A172 (cell line): ENCODE measurements around the gene MYO15B. TPM values are rescaled to one million over a fixed set of nuclear protein-coding genes. Genes with fewer than 3 reads are reported as not detected.

Experiments
- DNase-seq: peaks from one replicate; pipeline ENCODE4 v3.0.0-alpha.2; 2015; ENCODE audit warnings: low spot score
- total RNA-seq: library from RNA; depleted of rRNA; stranded (reverse); fragments of >200 nt; shearing (Covaris generic); gene quantifications from 2 replicates; pipeline ENCODE4 v1.2.3, GENCODE V29; 2014

The MYO15B gene
- total RNA-seq, 1 experiment from 2014 or later, result 7.1 TPM

DNA sequence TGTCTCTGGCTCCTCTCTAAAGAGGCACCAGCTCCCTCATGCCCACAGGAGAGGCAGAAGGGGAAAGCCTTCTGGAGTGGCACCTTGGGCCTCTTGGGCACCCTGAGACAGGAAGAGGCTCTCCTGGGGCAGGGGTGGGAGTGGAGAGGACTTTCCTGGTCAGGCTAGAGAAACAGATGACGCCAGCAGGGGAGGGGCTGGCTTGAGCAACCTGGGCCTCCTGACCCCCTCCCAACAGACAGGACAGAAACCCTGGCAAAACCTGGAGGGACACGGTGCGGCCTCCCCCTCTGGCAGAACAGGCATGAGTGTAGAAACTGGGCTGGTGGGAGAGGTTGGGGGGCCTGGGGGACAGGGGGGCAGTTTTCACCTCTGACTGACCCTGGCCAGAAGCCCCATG lies 51.7 kb downstream of the MYO15B start:
- no peak for DNase-seq

DNA sequence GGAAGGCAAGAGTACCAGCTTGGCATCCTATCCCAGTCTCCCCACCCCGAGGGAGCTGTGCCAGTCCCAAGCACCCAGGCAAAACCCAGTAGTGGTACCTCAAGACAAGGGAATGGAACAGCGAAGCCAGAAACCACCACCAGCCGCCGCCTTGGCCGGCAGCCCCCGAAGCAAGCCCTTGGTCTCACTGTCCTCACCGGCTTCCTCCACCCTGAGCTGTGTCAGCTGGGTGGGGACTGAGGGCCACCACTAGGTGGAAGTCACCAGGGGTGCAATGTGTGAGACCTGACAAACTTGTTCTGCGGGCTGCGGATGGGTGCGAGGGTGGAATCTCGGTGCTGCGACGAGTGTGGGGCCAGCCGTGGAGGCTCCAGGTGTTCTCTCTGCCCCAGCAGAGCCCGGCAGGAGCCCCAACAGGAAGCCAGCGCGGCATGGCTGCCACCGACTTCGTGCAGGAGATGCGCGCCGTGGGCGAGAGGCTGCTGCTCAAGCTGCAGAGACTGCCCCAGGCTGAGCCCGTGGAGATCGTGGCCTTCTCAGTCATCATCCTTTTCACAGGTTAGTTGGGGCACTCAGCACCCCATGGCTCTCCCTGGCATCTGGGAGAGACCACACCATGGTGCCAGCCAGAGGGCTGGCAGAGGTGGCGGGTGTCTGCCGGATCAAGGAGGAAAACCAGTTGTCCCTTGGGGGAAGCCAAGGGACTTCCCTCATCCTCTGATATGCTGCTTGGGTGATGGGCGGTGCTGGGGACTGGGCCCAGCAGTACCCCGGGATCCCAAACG lies 52.4 kb downstream of the MYO15B start:
- DNase-seq, result no peak

DNA sequence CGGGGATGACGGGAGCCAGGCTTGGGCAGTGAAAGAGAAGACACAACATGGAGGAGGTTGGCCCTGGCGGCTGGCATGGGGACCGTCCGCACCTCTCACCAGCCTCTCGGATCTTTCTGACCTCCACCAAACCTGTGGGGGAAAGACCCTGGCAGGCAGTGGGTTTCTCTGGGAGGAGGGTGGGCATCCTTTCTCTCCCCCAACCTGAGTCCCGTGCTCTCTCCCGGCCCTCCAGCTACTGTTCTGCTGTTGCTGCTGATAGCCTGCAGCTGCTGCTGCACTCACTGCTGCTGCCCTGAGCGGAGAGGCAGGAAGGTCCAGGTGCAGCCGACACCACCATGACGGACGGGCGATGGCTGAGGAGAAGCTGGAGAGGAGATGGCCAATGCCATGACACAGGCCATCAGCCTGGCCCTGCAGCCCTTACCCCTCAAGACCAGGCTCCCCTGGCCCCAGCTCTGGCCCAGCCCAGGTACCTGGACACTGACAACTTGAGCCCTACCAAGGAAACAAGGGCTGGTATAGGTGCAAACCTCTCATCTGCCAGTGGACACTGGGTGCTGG lies 53.0 kb downstream of the MYO15B start:
- DNase-seq, result no peak

DNA sequence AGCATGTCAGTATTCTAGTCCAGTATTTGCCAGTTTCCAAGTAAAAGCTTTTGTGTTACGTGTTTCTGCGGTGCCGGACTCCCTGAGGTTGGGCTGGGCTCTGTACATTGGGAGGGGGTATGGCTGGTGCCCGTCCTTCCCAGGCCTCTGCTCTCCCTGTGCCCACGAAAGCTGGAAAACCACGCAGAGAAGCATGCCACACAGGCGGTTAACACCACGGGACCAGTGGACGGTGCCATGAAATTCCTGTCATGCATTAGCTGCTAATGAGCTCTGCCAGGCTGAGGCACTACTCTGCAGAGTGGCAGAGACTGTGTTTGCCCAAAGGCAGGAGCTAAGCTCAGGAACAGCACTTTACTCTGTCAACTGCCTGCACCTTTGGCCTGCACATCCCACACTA lies 53.7 kb downstream of the MYO15B start:
- no peak for DNase-seq

DNA sequence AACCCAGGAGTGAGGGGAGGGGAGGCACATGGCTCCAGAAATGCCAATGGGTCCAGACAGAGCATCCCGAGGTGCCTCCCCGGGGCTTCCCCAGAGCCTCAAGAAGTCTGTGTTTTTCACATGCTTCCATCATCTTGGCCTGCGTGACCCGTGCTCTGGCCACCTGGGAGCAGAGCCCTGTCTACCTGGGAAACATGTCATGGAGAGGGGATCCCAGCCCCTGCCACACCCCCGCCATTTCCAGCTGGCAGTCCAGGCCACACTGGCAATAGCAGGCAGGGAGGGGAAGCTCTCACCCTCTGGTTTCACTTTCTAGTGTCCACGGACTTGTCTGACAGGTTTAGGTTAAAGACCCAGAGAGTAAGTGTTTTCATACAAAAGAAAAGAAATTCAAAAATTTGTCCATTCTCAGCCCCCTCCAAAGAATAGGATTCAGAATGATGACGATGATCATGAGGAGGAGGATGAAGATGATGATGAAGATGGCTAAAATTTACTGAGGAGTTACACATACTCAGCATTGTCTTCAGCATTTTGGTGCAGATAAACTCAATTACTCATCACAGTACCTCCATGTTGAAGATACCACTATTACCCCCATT lies 54.7 kb downstream of the MYO15B start:
- DNase-seq, result no peak

DNA sequence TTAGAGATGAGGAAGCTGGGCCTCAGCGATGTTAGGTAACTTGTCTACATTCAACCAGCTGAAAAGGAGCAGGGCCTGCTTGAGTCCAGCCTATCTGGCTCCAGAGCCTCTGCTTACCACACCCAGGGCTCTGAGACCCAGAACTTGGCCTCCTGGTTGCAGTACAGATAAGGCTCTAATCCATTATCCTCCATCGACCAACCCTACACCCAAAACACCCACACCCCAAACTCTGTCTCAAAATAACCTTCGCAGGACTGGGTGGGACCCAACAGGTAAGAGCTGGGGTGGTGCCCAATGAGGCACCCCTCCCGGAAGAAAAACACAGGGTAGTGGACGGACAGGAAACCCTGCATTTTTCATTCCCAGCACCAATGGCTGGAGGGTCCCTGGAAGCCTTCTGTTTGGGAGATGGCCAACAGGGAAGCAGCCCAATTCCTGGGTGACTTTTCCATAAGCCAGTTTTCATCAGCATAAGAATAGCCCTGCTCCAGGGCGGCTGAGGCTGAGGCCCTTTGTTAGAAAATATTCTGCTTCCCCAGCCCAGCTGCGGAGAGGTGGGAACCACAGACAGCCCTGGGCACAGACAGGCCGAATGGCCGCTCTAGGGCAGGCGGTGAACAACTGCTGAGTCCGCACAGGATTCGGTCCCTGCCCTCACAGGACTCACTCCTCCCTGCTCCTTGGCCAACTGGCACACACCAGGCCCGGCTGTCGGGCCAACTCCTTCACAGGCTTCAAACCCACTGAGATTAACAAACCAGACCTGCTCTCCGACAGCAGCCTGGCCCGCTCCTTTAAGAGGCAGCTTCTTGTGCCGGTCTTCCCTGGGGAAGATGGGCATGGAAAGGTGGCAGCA lies 55.4 kb downstream of the MYO15B start:
- no peak for DNase-seq

DNA sequence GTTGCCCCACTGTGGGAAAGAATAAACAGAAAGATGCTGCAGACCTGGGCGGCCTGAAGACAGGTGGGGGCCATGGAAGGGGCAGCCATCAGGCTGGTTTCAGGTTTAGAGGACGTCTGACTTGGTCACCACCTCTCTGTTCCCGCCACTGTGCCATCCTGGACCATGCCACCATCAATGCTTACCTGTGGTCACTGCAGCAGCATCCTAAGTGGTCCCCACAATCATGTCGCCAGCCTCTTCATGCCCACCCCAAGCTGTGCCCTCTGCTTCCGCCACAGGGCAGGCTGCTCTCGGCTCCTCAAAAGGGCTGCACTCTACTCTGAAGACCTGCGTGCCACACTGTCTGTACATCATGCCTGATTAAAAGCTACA lies 56.0 kb downstream of the MYO15B start:
- no peak for DNase-seq

DNA sequence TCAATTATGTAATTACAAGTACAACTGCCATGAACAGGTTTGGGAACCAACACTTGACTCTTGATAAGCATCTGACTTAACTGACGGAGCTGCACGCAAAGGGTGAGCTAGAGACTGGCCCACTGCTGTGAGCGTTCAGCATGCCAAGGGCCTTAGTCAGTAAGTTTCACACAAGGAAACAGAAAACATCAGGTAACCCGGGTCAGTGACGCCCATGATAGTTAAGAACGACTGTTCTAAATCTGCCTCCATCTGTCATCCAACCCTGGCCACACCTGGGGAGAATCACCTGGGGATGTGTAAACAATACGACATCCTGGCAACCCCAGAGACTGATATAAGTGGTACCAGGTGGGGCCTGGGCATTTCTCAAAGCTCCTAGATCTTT lies 57.9 kb downstream of the MYO15B start:
- peak; percentile 86 for DNase-seq

DNA sequence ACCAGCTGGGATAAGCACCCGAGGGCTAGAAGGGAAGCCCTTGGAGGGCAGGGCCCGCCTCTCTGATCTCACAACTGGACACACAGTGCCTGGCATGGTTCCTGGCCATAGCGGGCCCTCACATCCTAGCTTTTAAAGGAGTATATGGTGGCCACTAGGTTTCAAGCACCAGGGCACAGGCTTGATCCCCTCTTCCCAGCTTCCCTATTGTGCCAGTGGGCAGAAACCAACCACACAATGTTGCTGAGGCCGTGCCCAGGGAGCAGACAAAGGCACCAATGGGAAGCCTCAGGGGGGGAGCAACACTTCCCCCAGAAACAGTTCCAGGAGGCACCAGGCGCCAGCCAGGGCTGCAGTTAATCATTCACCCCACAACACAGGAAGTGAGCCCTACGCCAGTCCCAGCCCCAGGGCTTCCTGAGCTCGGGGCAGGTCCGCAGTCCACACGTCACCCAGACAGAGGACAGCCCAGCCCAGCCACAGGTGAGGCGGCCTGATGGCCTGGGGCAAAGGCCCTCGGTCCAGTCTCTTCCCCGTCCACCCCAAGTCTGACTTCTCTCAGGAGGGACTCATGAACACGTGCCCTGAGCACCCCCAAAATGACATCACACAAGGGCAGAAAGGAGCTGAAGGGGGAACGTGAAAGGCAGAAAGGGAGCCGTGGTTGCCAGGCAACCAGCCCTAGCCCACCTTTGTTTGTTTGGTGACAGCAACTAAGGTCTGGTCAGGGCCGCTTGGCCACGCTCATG lies 58.5 kb downstream of the MYO15B start:
- peak; percentile 77 for DNase-seq

DNA sequence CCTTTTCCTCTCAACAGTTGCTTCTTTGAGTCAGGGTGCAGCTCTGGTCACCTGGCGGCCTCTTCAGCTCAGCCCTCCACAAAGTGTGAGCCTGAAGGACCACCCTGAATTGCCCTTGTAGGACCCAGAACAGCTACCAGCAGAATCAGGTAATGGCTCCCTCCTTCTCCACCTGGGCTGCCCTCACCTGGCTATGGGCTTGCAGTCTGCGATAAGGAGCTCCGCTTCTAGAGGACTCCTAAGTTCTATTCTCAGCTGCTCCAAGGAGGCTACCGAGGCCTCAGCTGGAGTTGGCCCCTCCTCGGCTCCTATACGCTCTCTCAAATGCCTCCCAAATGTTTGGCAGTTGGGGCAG lies 59.0 kb downstream of the MYO15B start:
- no peak for DNase-seq

DNA sequence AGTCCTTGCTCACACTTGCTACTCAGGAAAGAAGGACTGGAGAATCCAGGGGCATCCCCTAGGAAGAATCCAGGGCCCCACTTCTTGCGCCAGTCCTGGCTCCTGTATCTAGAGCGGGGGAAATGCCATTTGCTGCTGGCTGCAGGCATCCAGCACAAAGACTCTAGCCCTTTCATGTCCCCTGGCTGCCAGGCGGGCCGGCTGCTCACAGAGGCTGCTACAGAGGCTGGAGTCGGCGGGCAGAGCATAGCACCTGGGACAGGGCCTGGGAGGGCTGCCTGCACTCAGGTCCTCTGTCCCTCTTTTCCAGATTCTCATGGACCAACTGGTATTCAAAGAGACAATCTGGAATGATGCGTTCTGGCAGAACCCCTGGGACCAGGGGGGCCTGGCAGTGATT lies 59.5 kb downstream of the MYO15B start:
- no peak for DNase-seq

DNA sequence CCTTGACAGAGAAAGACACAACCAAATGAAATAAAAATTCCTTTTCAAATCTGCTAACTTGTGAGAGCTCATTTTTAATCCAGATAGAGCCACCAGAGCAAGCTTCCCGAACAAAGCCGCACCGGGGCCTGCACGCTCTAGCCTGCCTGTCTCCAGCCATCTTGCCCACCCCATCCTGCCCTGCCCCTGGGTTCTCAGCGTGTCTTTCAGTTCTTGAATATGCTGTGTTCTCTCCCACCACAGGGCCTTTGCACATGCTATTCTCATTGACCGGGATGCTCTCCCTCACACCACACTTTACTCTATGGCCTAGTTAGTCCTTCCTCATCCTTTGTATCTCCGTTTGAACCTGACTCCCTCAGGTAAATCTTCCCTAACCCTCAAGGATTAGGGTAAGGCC lies 60.3 kb downstream of the MYO15B start:
- DNase-seq, result no peak

DNA sequence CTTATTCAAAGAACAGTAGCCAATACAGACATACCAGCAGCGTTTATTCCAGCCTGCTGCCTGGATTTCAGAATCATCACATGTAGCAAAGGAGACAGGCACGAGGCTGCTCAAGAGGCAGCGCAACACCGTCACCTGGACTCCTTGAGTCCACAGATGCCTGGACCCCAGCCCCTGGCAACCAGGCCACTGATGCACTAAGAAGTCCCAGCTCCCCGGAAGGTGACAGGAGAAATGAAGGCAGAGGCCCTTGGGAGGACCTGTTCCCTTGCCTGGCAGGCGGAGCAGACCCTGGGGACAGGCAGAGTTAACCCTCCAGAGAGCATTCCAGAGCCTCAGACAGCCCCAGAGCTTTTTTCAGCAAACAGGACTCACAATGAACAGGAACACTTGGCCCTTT lies 62.1 kb downstream of the MYO15B start:
- no peak for DNase-seq

DNA sequence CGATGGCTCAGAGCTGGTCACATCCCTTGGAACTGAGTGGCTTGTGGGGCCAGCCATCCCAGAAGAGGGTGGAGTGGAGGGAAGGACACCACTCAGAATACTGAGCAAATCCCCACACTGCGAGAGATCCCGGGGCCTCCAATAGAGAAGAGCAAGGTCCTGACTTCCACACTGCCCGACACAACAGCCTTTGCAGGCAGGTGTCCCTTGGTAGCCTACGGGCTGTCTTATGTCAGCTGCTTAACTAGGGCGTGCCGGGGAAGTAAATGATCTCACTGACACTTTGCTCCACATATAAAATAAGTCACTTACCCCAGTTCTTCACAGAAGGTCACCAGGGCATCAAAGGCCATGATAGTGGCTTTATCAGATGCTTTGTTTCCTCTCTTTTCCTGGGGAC lies 63.3 kb downstream of the MYO15B start:
- DNase-seq, result no peak

DNA sequence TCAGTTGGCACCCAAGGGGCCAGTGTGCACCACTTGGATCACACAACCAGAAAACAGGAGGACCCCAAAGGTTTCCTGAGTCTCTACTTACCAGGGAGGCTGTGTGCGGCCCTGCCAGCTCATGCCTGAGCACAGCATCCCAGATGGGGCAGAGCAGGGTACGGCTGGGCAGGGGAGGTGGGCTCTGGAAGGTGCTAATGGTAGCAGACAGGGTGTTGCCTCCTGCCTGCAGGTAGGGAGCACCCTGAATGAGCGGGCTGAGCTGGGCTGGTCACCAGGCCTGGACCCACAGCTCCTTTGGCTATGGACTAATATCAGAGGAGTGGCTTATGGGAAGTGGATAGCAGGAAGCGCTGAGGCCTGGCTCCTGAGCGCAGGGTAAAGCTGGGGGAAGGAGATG lies 64.7 kb downstream of the MYO15B start:
- DNase-seq, result no peak

DNA sequence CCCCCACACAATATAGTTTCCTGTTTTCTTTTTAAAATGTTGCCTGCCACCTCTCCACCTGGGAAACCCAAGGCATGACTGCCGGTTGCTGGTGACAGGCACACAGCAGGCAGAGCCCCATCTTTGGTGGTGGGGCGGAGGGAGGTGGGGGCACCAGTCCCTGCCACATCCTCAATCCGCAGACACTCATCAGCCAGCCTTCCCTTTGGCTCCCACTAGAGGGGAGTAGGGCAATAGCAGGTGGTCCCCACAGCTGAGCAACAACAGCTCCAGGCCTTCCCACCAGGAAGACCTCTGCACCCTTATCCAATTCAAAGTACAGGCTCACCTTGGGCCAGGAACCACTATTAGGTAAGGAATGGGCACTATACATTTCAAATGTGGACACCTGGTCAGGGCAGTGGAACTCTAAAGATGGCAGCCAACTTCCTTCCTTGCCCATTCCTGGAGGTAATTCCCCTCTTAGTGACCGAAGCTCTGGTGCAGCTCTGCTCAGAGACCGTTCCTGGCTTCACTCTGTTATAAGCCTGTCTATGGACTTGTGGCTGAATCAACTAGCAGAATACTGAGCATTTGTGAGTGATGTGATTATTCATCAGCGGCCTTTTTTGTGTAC lies 65.4 kb downstream of the MYO15B start:
- peak; percentile 37 for DNase-seq

DNA sequence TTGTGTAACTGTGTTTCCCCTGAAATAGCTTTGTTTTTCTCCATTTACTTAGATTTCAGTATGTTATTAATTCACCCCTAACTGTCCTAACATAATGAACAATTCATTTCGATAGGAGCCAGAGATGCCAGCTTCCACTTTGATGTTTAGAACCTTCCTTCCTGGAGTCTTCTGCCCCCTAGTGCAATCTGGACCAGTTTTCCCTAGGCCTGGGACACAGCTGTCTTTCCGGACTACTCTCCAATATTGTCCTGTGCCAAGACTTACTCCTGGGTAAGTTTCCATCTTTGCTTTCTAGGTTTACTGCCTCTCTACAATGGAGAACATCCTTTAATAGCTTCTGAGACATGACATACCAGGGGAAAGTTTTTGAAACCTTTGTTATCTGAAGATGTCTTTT lies 66.6 kb downstream of the MYO15B start:
- no peak for DNase-seq

DNA sequence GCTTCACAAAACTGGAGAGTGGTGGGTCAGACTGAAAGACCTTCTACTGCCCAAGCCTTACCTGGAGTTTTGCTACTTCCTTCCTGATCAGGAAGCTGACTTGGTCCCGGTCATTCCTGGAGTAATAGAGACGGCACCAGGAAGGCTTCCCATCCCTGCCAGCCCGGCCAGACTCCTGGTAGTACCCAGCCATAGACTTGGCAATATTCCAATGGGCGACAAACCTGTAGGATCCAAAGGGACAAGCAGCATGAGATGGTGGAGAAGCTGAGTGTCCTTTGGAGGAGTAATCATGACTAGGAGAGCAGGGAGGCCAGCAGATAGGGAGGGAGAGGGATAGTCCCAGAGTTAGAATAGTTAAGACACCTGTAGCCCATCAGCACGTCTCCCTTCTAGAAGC lies 70.6 kb downstream of the MYO15B start:
- DNase-seq, result no peak

DNA sequence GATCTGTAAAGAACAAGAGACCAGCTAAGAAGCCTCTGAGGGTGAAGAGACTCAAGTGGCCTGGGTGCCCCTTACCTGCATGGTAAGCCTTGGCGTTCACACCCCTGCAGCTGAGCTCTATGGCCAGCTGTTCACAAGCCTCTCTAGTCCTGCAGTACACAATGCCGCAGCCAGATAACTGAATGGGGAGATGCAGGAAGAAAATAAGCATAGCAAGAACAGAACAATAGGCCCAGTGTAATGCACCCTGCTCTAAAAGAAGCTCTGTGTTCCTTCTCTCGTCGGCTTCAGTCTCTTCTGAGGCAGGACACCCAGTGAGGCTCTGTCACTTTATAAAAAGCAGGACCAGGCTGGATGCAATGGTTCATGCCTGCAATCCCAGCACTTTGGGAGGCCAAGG lies 73.9 kb downstream of the MYO15B start:
- no peak for DNase-seq

DNA sequence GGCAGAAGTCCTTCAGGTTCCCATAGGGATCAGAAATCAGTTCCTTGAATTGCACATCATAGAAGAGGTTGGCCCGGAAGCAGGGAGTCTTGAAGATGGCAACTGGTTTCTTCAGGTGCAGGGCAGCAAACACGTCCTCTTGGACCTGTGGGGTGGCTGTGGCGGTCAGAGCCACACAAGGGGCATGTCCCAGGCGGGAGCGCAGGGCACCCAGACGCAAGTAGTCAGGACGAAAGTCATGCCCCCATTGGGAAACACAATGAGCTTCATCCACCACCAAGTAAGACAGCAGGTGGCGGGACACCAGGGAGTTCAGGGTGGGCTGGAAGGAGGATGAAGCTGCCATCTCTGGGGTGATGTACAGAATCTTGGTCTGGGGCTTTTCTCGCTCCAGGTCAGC lies 74.9 kb downstream of the MYO15B start:
- no peak for DNase-seq

DNA sequence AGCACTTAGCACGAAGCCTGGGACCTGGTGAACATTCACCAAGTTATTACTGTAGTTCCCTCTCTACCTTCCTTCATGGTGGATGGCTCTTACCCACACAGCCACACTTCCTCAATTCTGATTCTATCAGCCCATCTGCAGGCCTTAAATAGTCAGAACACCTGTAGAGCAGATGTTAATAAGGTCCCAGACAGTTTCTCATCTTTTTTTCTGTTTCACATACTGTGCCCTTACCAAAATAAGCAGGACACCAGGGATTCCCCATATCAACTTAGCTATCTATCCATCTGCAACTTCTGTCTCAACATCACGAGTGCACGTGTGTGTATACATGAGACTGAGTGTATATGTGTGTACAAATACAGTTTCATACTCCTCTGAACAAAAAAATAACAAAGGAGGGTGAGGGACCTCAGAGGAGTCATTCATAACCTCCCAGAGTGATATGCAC lies 76.5 kb downstream of the MYO15B start:
- DNase-seq, result no peak
